IMR-90 (cell line): ENCODE measurements around the gene ZNF469.

Experiments
- CTCF ChIP-seq: conservative IDR thresholded peaks from 2 replicates; pipeline ENCODE4 v1.5.1; 2012; ENCODE audit warnings: mild to moderate bottlenecking, low read depth, low read length, improper control_type of control experiment
- POLR2A ChIP-seq: IDR thresholded peaks from 2 replicates; pipeline ENCODE4 v1.6.1; 2012; ENCODE audit warnings: mild to moderate bottlenecking, low read depth, low read length
- USF2 ChIP-seq: fragments of 150-350 bp; IDR thresholded peaks from 2 replicates; pipeline ENCODE4 v1.6.1; 2017; ENCODE audit warnings: mild to moderate bottlenecking, antibody characterized with exemption, low read length, low read depth

- TF ChIP-seq USF2, result no peak
- no peak for TF ChIP-seq CTCF
- TF ChIP-seq POLR2A, result no peak
Observed at GRCh38 chr16:88367560-88367959, 15.2 kb upstream of the ZNF469 start.
